Measurements from ENCODE around the gene GRK6. TPM values are rescaled to one million over a fixed set of nuclear protein-coding genes. Genes with fewer than 3 reads are reported as not detected.

Gene GRK6
- total RNA-seq, 1 donor from 2014 or later: 12.5 TPM

- Histone ChIP-seq H3K9ac (ENCODE audit: low read depth in 1 of 3, low read length in 3 of 3) (no peak overlapping the region), H3K36me3 (ENCODE audit: control insufficient read depth in 3 of 3, insufficient read depth in 3 of 3, low read length in 3 of 3) (peaks cover 0 to 6% (median 6%) of the 10 kb centered on the region in 3 donors), H3K27me3 (ENCODE audit: control insufficient read depth in 3 of 3, insufficient read depth in 3 of 3, low read length in 3 of 3) (peaks cover 0 to 9% (median 0%) of the 10 kb centered on the region in 3 donors), H3K4me1 (ENCODE audit: control insufficient read depth in 3 of 3, insufficient read depth in 3 of 3, low read length in 3 of 3) (peaks cover 24 to 32% (median 28%) of the 10 kb centered on the region in 3 donors), H3K9me3 (ENCODE audit: control insufficient read depth in 3 of 3, low read length in 3 of 3) (no peaks in the 10 kb centered on the region), H3K4me3 (ENCODE audit: low read length in 3 of 3) (no peak overlapping the region), H3K27ac (ENCODE audit: low read depth, low read length) (no peak overlapping the region)
These were observed 31.6 kb downstream of the GRK6 start for GRCh38 chr5:177457852-177458681.

- Histone ChIP-seq H3K36me3 (ENCODE audit: control insufficient read depth in 3 of 3, insufficient read depth in 3 of 3, low read length in 3 of 3) (peaks cover 0 to 6% (median 6%) of the 10 kb centered on the region in 3 donors), H3K9me3 (ENCODE audit: control insufficient read depth in 3 of 3, low read length in 3 of 3) (no peaks in the 10 kb centered on the region), H3K27me3 (ENCODE audit: control insufficient read depth in 3 of 3, insufficient read depth in 3 of 3, low read length in 3 of 3) (peaks cover 0 to 1% (median 0%) of the 10 kb centered on the region in 3 donors), H3K9ac (ENCODE audit: low read depth in 1 of 3, low read length in 3 of 3) (no peak overlapping the region), H3K27ac (ENCODE audit: low read depth, low read length) (no peak overlapping the region), H3K4me3 (ENCODE audit: low read length in 3 of 3) (no peak overlapping the region), H3K4me1 (ENCODE audit: control insufficient read depth in 3 of 3, insufficient read depth in 3 of 3, low read length in 3 of 3) (peaks cover 20 to 29% (median 23%) of the 10 kb centered on the region in 3 donors)
These were observed 32.5 kb downstream of the GRK6 start for GRCh38 chr5:177458912-177459350.

- no peaks in the 10 kb centered on the region for H3K9me3 ChIP-seq (ENCODE audit: control insufficient read depth in 3 of 3, low read length in 3 of 3)
- H3K36me3 ChIP-seq (ENCODE audit: control insufficient read depth in 3 of 3, insufficient read depth in 3 of 3, low read length in 3 of 3): peaks cover 0 to 6% (median 6%) of the 10 kb centered on the region in 3 donors
- H3K4me3 ChIP-seq (ENCODE audit: low read length in 3 of 3): no peak overlapping the region
- H3K27ac ChIP-seq (ENCODE audit: low read depth, low read length): no peak overlapping the region
- H3K27me3 ChIP-seq (ENCODE audit: control insufficient read depth in 3 of 3, insufficient read depth in 3 of 3, low read length in 3 of 3): no peaks in the 10 kb centered on the region
- H3K4me1 ChIP-seq (ENCODE audit: control insufficient read depth in 3 of 3, insufficient read depth in 3 of 3, low read length in 3 of 3): peaks cover 16 to 25% (median 19%) of the 10 kb centered on the region in 3 donors
- no peak overlapping the region for H3K9ac ChIP-seq (ENCODE audit: low read depth in 1 of 3, low read length in 3 of 3)
These were observed 32.9 kb downstream of the GRK6 start for GRCh38 chr5:177459357-177459756.

- peaks cover 14 to 22% (median 16%) of the 10 kb centered on the region in 3 donors for H3K4me1 ChIP-seq (ENCODE audit: control insufficient read depth in 3 of 3, insufficient read depth in 3 of 3, low read length in 3 of 3)
- H3K9ac ChIP-seq (ENCODE audit: low read depth in 1 of 3, low read length in 3 of 3): no peak overlapping the region
- H3K4me3 ChIP-seq (ENCODE audit: low read length in 3 of 3): no peak overlapping the region
- no peaks in the 10 kb centered on the region for H3K9me3 ChIP-seq (ENCODE audit: control insufficient read depth in 3 of 3, low read length in 3 of 3)
- no peaks in the 10 kb centered on the region for H3K27me3 ChIP-seq (ENCODE audit: control insufficient read depth in 3 of 3, insufficient read depth in 3 of 3, low read length in 3 of 3)
- H3K36me3 ChIP-seq (ENCODE audit: control insufficient read depth in 3 of 3, insufficient read depth in 3 of 3, low read length in 3 of 3): peaks cover 0 to 6% (median 6%) of the 10 kb centered on the region in 3 donors
- H3K27ac ChIP-seq (ENCODE audit: low read depth, low read length): no peak overlapping the region
These were observed 33.5 kb downstream of the GRK6 start for GRCh38 chr5:177459819-177460628.

- H3K4me1 ChIP-seq (ENCODE audit: control insufficient read depth in 3 of 3, insufficient read depth in 3 of 3, low read length in 3 of 3): peaks cover 0 to 7% (median 4%) of the 10 kb centered on the region in 3 donors
- H3K4me3 ChIP-seq (ENCODE audit: low read length in 3 of 3): no peak overlapping the region
- H3K9ac ChIP-seq (ENCODE audit: low read depth in 1 of 3, low read length in 3 of 3): no peak overlapping the region
- H3K27ac ChIP-seq (ENCODE audit: low read depth, low read length): peak overlapping the region; percentile 62
- no peaks in the 10 kb centered on the region for H3K27me3 ChIP-seq (ENCODE audit: control insufficient read depth in 3 of 3, insufficient read depth in 3 of 3, low read length in 3 of 3)
- H3K9me3 ChIP-seq (ENCODE audit: control insufficient read depth in 3 of 3, low read length in 3 of 3): no peaks in the 10 kb centered on the region
- peaks cover 13 to 20% (median 14%) of the 10 kb centered on the region in 3 donors for H3K36me3 ChIP-seq (ENCODE audit: control insufficient read depth in 3 of 3, insufficient read depth in 3 of 3, low read length in 3 of 3)
These were observed 35.7 kb downstream of the GRK6 start for GRCh38 chr5:177462021-177462670.

- Histone ChIP-seq H3K36me3 (ENCODE audit: control insufficient read depth in 3 of 3, insufficient read depth in 3 of 3, low read length in 3 of 3) (peaks cover 10 to 15% (median 14%) of the 10 kb centered on the region in 3 donors), H3K4me1 (ENCODE audit: control insufficient read depth in 3 of 3, insufficient read depth in 3 of 3, low read length in 3 of 3) (peaks cover 7 to 13% (median 7%) of the 10 kb centered on the region in 3 donors), H3K27me3 (ENCODE audit: control insufficient read depth in 3 of 3, insufficient read depth in 3 of 3, low read length in 3 of 3) (no peaks in the 10 kb centered on the region), H3K27ac (ENCODE audit: low read depth, low read length) (no peak overlapping the region), H3K4me3 (ENCODE audit: low read length in 3 of 3) (no peak overlapping the region), H3K9ac (ENCODE audit: low read depth in 1 of 3, low read length in 3 of 3) (no peak overlapping the region), H3K9me3 (ENCODE audit: control insufficient read depth in 3 of 3, low read length in 3 of 3) (no peaks in the 10 kb centered on the region)
These were observed 38.6 kb downstream of the GRK6 start for GRCh38 chr5:177465044-177465443.

GRCh38 chr5:177466861-177467260 lies 40.4 kb downstream of the GRK6 start:
- Histone ChIP-seq H3K27ac (ENCODE audit: low read depth, low read length) (no peak overlapping the region), H3K4me3 (ENCODE audit: low read length in 3 of 3) (no peak overlapping the region), H3K9ac (ENCODE audit: low read depth in 1 of 3, low read length in 3 of 3) (no peak overlapping the region), H3K36me3 (ENCODE audit: control insufficient read depth in 3 of 3, insufficient read depth in 3 of 3, low read length in 3 of 3) (peaks cover 6 to 15% (median 14%) of the 10 kb centered on the region in 3 donors), H3K27me3 (ENCODE audit: control insufficient read depth in 3 of 3, insufficient read depth in 3 of 3, low read length in 3 of 3) (no peaks in the 10 kb centered on the region), H3K4me1 (ENCODE audit: control insufficient read depth in 3 of 3, insufficient read depth in 3 of 3, low read length in 3 of 3) (peaks cover 20 to 29% (median 25%) of the 10 kb centered on the region in 3 donors), H3K9me3 (ENCODE audit: control insufficient read depth in 3 of 3, low read length in 3 of 3) (no peaks in the 10 kb centered on the region)

- Histone ChIP-seq H3K9ac (ENCODE audit: low read depth in 1 of 3, low read length in 3 of 3) (no peak overlapping the region), H3K4me1 (ENCODE audit: control insufficient read depth in 3 of 3, insufficient read depth in 3 of 3, low read length in 3 of 3) (peaks cover 24 to 34% (median 31%) of the 10 kb centered on the region in 3 donors), H3K9me3 (ENCODE audit: control insufficient read depth in 3 of 3, low read length in 3 of 3) (no peaks in the 10 kb centered on the region), H3K4me3 (ENCODE audit: low read length in 3 of 3) (no peak overlapping the region), H3K36me3 (ENCODE audit: control insufficient read depth in 3 of 3, insufficient read depth in 3 of 3, low read length in 3 of 3) (peaks cover 6 to 15% (median 14%) of the 10 kb centered on the region in 3 donors), H3K27ac (ENCODE audit: low read depth, low read length) (no peak overlapping the region), H3K27me3 (ENCODE audit: control insufficient read depth in 3 of 3, insufficient read depth in 3 of 3, low read length in 3 of 3) (no peaks in the 10 kb centered on the region)
These were observed 41.0 kb downstream of the GRK6 start for GRCh38 chr5:177467436-177467835.

- Histone ChIP-seq H3K27me3 (ENCODE audit: control insufficient read depth in 3 of 3, insufficient read depth in 3 of 3, low read length in 3 of 3) (no peaks in the 10 kb centered on the region), H3K27ac (ENCODE audit: low read depth, low read length) (no peak overlapping the region), H3K9me3 (ENCODE audit: control insufficient read depth in 3 of 3, low read length in 3 of 3) (no peaks in the 10 kb centered on the region), H3K36me3 (ENCODE audit: control insufficient read depth in 3 of 3, insufficient read depth in 3 of 3, low read length in 3 of 3) (peaks cover 6 to 15% (median 14%) of the 10 kb centered on the region in 3 donors), H3K4me3 (ENCODE audit: low read length in 3 of 3) (no peak overlapping the region), H3K9ac (ENCODE audit: low read depth in 1 of 3, low read length in 3 of 3) (no peak overlapping the region), H3K4me1 (ENCODE audit: control insufficient read depth in 3 of 3, insufficient read depth in 3 of 3, low read length in 3 of 3) (peaks cover 24 to 35% (median 34%) of the 10 kb centered on the region in 3 donors)
These were observed 41.8 kb downstream of the GRK6 start for GRCh38 chr5:177468329-177468684.
